ENCODE results near the gene SLCO1B3.

DNA sequence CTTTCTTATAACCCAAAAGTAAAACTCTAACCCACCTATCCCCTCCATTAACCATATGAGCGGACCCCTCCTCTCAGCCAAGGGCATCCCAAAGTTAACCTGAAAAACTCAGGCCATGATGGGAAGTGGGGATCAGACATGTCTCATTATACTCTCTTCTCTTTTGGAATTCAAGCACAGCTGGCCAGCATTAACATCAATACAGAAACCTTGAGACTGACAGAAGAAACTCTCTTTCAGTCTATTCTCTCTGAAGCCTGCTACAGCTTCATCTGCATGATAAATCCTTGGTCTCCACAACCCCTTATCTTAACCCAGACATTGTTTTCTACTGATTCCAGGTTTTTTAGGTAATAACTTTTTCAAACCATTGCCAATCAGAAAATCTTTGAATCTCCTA, 17.5 kb upstream of the SLCO1B3 start:
- TF ChIP-seq, protein P1, sequence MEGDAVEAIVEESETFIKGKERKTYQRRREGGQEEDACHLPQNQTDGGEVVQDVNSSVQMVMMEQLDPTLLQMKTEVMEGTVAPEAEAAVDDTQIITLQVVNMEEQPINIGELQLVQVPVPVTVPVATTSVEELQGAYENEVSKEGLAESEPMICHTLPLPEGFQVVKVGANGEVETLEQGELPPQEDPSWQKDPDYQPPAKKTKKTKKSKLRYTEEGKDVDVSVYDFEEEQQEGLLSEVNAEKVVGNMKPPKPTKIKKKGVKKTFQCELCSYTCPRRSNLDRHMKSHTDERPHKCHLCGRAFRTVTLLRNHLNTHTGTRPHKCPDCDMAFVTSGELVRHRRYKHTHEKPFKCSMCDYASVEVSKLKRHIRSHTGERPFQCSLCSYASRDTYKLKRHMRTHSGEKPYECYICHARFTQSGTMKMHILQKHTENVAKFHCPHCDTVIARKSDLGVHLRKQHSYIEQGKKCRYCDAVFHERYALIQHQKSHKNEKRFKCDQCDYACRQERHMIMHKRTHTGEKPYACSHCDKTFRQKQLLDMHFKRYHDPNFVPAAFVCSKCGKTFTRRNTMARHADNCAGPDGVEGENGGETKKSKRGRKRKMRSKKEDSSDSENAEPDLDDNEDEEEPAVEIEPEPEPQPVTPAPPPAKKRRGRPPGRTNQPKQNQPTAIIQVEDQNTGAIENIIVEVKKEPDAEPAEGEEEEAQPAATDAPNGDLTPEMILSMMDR (IDR thresholded peaks at IDR 0.05) = no peak
- TF ChIP-seq POLR2A (IDR thresholded peaks at IDR 0.05) = no peak

Measured in thyroid gland (tissue), 4 donors.